CD4-positive, alpha-beta T cell (primary cell): ENCODE results near the gene XCL2. TPM values are rescaled to one million over a fixed set of nuclear protein-coding genes. Genes with fewer than 3 reads are reported as not detected.
A peak's percentile ranks its signal among the peaks of the same experiment; 100 is the strongest.
"Not testable (repeated sequence)": the region's sequence is repeated elsewhere in the genome, so short reads cannot be mapped to it uniquely, and the experiment has no call there.

Experiments
- ATAC-seq: fragments of 200-7000 bp; cut with Tn5 transposase; one replicate; pipeline ENCODE4 v1.10.0; 2022; ENCODE audit warnings: mild to moderate bottlenecking; ENCODE audit not compliant: poor library complexity
- CTCF ChIA-PET: fragments of 350-600 bp; sonication (Branson Sonifier 250); formaldehyde crosslinking; loops from one replicate; lab custom pipeline; 2021; ENCODE audit warnings: antibody characterized with exemption, inconsistent platforms; lab: Charles Lee
- POLR2A ChIA-PET: fragments of 350-600 bp; sonication (Branson Sonifier 250); formaldehyde crosslinking; loops from one replicate; lab custom pipeline; 2021; ENCODE audit warnings: antibody characterized with exemption, inconsistent platforms; lab: Charles Lee
- DNase-seq, 14 experiments: peaks; one replicate each; pipeline ENCODE4 v3.0.0-alpha.2; 2013 to 2020; ENCODE audit warnings: mixed read lengths in 2 of 14
- H3K27ac ChIP-seq, 2 donors: one replicate each; pipeline versions ENCODE4 v1.5.1 to v1.7.0; 2013; ENCODE audit warnings: low read length in 2 of 2, low read depth in 1 of 2, mild to moderate bottlenecking in 1 of 2
- H3K27me3 ChIP-seq, 2 experiments: 1 replicate in 1 of 2; 2 replicates in 1 of 2; pipeline versions ENCODE4 v1.6.1 to v1.7.0; 2013; ENCODE audit warnings: low read length in 2 of 2, control low read depth in 1 of 2, mild to moderate bottlenecking in 1 of 2, moderate library complexity in 1 of 2; ENCODE audit not compliant: insufficient read depth in 2 of 2, control insufficient read depth in 1 of 2
- H3K36me3 ChIP-seq: one replicate; pipeline ENCODE4 v1.6.1; 2013; ENCODE audit warnings: low read length, control low read depth; ENCODE audit not compliant: insufficient read depth
- H3K4me1 ChIP-seq: one replicate; pipeline ENCODE4 v1.6.1; 2013; ENCODE audit warnings: low read length, control low read depth; ENCODE audit not compliant: insufficient read depth
- H3K4me3 ChIP-seq: one replicate; pipeline ENCODE4 v1.5.1; 2013; ENCODE audit warnings: mild to moderate bottlenecking, low read length, moderate library complexity
- H3K9me3 ChIP-seq, 2 experiments: 1 replicate in 1 of 2; 2 replicates in 1 of 2; pipeline versions ENCODE4 v1.6.1 to v1.7.0; 2013; ENCODE audit warnings: low read length in 2 of 2, mild to moderate bottlenecking in 2 of 2, control low read depth in 1 of 2, moderate library complexity in 1 of 2; ENCODE audit not compliant: control insufficient read depth in 1 of 2, insufficient read depth in 1 of 2
- H3K27ac Mint-ChIP-seq: one replicate; pipeline ENCODE4 v1.8.0; 2020; ENCODE audit warnings: mixed read lengths
- H3K27me3 Mint-ChIP-seq: one replicate; pipeline ENCODE4 v1.8.0; 2021; ENCODE audit warnings: mixed read lengths
- H3K36me3 Mint-ChIP-seq: one replicate; pipeline ENCODE4 v1.8.0; 2021; ENCODE audit warnings: low read depth, mixed read lengths
- H3K4me1 Mint-ChIP-seq: one replicate; pipeline ENCODE4 v1.8.0; 2021; ENCODE audit warnings: low read depth, mixed read lengths
- H3K4me3 Mint-ChIP-seq: one replicate; pipeline ENCODE4 v1.8.0; 2020; ENCODE audit warnings: mild to moderate bottlenecking, mixed read lengths
- H3K9me3 Mint-ChIP-seq: one replicate; pipeline ENCODE4 v1.8.0; 2020; ENCODE audit warnings: mixed read lengths
- intact Hi-C, 2 experiments: fragments of 100-400 bp; cut with DNase I in 1 of 2; cut with micrococcal nuclease in 1 of 2; formaldehyde crosslinking; loops; one replicate each; pipeline versions ENCODE4 v1.15.1 to v1.9.0; 2023 to 2025; cut with DNase I, micrococcal nuclease
- polyA plus RNA-seq, 2 donors: library from polyadenylated mRNA; unstranded; fragments of 120-200 nt; gene quantifications; one replicate each; pipeline ENCODE4 v1.2.1, GENCODE V29; 2013
- total RNA-seq, 174 experiments: library from RNA in 2 of 174; stranded (reverse) in 2 of 174; gene quantifications; one replicate each; pipeline ENCODE4 v1.2.3 and lab custom pipeline; 2021 to 2026
- TF ChIP-seq, protein P1 (sequence below): fragments of 200-600 bp; IDR thresholded peaks from one replicate; pipeline ENCODE4 v1.8.0; 2022; ENCODE audit warnings: antibody characterized with exemption, mild to moderate bottlenecking

Gene XCL2, protein sequence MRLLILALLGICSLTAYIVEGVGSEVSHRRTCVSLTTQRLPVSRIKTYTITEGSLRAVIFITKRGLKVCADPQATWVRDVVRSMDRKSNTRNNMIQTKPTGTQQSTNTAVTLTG
- total RNA-seq: not detected
- 1.4 TPM for polyA plus RNA-seq (2013, experiment 1 of 2)
- polyA plus RNA-seq (2013, experiment 2 of 2): 1.5 TPM
- total RNA-seq (lab: John Stamatoyannopoulos, UW): 0 to 74.6 (median 0.53) reads per million in 172 experiments

DNA sequence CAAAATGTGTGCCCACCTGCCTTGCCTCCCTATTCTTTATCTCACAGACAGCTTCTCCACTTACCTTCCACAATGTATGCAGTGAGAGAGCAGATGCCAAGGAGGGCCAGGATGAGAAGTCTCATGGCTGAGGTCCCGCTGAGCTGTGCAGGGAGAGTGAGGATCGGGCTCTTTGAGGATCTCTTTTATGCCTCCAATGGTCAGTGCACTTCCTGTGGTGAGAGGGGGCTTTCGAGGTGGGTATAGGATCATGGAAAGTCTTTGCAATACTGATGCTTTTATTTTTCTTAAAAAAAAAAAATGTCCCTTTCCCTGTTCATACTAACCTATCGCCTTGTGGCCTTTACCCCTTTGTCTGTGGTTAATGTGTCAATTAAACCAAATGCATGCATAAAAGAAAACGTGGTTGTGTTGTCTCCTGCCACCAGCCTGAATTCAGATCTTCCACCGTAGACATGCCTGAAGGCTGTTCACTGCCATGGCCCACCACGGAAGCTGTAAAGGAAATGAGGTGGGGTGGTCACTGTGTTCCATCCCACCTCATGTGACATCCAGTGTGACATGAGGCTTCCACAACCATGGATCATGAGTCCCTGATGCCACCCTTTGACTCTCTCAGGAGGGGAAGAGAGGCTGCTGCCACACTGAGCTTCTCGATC is at the start of gene XCL2:
XCL2 (minus strand) TSS at position 158 of the 659 bp plus-strand sequence; CDS start at position 125, 33 bp downstream.
- H3K4me1 ChIP-seq, POLR2A ChIA-PET: not testable (repeated sequence)
- peak in 1 of 14 experiments; percentile 42 for DNase-seq

DNA sequence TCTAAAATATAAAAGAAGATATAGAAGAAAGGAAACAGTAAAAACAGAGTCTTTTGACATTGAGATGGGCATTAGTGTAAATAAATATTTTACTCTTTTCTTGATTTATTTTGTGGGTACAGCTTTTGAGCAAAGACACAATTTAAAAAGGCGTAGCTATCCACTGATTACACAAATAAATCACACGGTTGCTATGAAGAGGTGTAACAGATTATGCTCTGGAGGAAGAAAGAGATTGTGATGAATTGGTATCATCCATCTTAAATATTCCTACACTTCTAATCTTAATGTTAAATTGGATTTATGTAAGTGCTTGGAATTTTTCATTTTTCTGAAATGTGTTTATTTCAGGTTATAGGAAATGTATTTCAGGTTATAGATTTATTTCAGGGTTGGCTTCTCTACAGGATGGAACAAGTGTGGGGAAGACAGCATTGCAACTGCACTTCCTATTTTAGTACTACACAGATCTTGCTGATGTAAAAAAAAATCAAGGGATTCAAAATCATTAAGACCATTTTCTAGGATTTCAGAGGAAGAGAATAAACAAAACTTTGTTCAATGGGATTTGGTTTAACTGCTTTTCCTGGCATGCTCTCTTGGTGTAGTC is 47.9 kb upstream of the XCL2 start:
- Histone ChIP-seq H3K4me1 (no peaks in the 10 kb centered on the region), H3K36me3 (no peaks in the 10 kb centered on the region), H3K9me3 (no peaks in the 10 kb centered on the region), H3K27me3 (no peaks in the 10 kb centered on the region), H3K4me3 (no peak overlapping the region), H3K27ac (no peak overlapping the region)
- Mint-ChIP-seq H3K4me3 (no peak overlapping the region), H3K4me1 (no peaks in the 10 kb centered on the region), H3K36me3 (no peaks in the 10 kb centered on the region), H3K27me3 (no peaks in the 10 kb centered on the region), H3K27ac (no peak overlapping the region), H3K9me3 (no peaks in the 10 kb centered on the region)
- TF ChIP-seq, protein P1, sequence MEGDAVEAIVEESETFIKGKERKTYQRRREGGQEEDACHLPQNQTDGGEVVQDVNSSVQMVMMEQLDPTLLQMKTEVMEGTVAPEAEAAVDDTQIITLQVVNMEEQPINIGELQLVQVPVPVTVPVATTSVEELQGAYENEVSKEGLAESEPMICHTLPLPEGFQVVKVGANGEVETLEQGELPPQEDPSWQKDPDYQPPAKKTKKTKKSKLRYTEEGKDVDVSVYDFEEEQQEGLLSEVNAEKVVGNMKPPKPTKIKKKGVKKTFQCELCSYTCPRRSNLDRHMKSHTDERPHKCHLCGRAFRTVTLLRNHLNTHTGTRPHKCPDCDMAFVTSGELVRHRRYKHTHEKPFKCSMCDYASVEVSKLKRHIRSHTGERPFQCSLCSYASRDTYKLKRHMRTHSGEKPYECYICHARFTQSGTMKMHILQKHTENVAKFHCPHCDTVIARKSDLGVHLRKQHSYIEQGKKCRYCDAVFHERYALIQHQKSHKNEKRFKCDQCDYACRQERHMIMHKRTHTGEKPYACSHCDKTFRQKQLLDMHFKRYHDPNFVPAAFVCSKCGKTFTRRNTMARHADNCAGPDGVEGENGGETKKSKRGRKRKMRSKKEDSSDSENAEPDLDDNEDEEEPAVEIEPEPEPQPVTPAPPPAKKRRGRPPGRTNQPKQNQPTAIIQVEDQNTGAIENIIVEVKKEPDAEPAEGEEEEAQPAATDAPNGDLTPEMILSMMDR: no peak
- DNase-seq (no peak), ATAC-seq (no peak)
- CTCF ChIA-PET: no interaction called here
- intact Hi-C loops: loop anchor here in 1 of 2 experiments (10.0 kb wide), 1 partner anchor 63 kb away; no protein-coding TSS in a partner anchor
- POLR2A ChIA-PET: no interaction called here

More for the DNA sequence above, at the start of gene XCL2:
- H3K27ac Mint-ChIP-seq, intact Hi-C loops, H3K9me3 Mint-ChIP-seq, H3K9me3 ChIP-seq, H3K36me3 ChIP-seq, ATAC-seq, H3K4me3 Mint-ChIP-seq, CTCF ChIA-PET, H3K27me3 ChIP-seq, H3K36me3 Mint-ChIP-seq, H3K4me3 ChIP-seq, H3K27ac ChIP-seq, H3K27me3 Mint-ChIP-seq: not testable (repeated sequence)
- H3K4me1 Mint-ChIP-seq: peaks cover 13% of the 10 kb centered on the region

DNA sequence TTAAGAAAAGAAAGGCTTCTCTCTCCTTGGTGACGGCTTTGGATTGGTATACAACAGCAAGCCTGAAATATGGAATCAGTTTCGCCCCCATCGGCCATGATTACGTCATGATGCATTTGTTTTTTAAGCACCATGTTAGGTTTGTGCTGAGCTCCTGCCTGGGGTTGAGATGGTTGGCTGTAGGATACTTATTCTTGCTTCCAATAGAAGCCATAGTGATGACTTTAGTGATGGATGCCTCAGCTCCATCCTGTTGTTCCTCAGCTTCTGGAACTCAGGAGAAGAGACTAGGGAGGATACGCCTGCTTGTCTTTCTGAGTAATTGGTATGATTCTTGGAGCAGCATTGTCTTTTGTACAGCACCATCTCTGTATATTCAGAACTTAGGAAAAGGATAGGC is 47.3 kb upstream of the XCL2 start:
- Histone ChIP-seq H3K27ac (no peak overlapping the region), H3K4me3 (no peak overlapping the region), H3K36me3 (no peaks in the 10 kb centered on the region), H3K27me3 (no peaks in the 10 kb centered on the region), H3K9me3 (no peaks in the 10 kb centered on the region), H3K4me1 (no peaks in the 10 kb centered on the region)
- DNase-seq (no peak), ATAC-seq (no peak)
- intact Hi-C loops: loop anchor here in 1 of 2 experiments (10.0 kb wide), 1 partner anchor 64 kb away; no protein-coding TSS in a partner anchor
- TF ChIP-seq, protein P1: no peak
- POLR2A ChIA-PET: no interaction called here
- Mint-ChIP-seq H3K36me3 (no peaks in the 10 kb centered on the region), H3K4me3 (no peak overlapping the region), H3K9me3 (no peaks in the 10 kb centered on the region), H3K27me3 (no peaks in the 10 kb centered on the region), H3K4me1 (no peaks in the 10 kb centered on the region), H3K27ac (no peak overlapping the region)
- CTCF ChIA-PET: no interaction called here
